Loucy (cell line): Measurements from ENCODE around the gene CACNB2.

Experiments
- CTCF ChIP-seq: fragments of 200-600 bp; sonication (generic); conservative IDR thresholded peaks from 2 replicates; pipeline ENCODE4 v1.5.1; 2014; ENCODE audit warnings: mild to moderate bottlenecking, antibody characterized with exemption, low read length
- EZH2phosphoT487 ChIP-seq: fragments of 200-600 bp; IDR thresholded peaks from 2 replicates; pipeline ENCODE4 v1.6.1; 2018; ENCODE audit warnings: antibody characterized with exemption, mild to moderate bottlenecking, moderate library complexity, borderline replicate concordance

GRCh38 chr10:18104223-18104872 lies 35.9 kb upstream of the CACNB2 start:
- TF ChIP-seq CTCF (peak; percentile 86), EZH2phosphoT487 (no peak)
